Umbilical cord (tissue), 2 donors: Measurements from ENCODE around the gene PCDHGA3. TPM values are rescaled to one million over a fixed set of nuclear protein-coding genes. Genes with fewer than 3 reads are reported as not detected.
"Not testable (repeated sequence)": the region's sequence is repeated elsewhere in the genome, so short reads cannot be mapped to it uniquely, and the experiment has no call there.

Experiments
- DNase-seq: peaks from one replicate; pipeline ENCODE4 v3.0.0-alpha.2; 2015; ENCODE audit warnings: low spot score
- total RNA-seq: library from RNA; depleted of rRNA; stranded (reverse); fragments of >200 nt; gene quantifications from one replicate; pipeline ENCODE4 v1.2.3, GENCODE V29; 2014; ENCODE audit warnings: low replicate concordance; ENCODE audit not compliant: insufficient read depth

The PCDHGA3 gene
- total RNA-seq, 1 donor from 2014 or later, result 2.2 TPM

DNA sequence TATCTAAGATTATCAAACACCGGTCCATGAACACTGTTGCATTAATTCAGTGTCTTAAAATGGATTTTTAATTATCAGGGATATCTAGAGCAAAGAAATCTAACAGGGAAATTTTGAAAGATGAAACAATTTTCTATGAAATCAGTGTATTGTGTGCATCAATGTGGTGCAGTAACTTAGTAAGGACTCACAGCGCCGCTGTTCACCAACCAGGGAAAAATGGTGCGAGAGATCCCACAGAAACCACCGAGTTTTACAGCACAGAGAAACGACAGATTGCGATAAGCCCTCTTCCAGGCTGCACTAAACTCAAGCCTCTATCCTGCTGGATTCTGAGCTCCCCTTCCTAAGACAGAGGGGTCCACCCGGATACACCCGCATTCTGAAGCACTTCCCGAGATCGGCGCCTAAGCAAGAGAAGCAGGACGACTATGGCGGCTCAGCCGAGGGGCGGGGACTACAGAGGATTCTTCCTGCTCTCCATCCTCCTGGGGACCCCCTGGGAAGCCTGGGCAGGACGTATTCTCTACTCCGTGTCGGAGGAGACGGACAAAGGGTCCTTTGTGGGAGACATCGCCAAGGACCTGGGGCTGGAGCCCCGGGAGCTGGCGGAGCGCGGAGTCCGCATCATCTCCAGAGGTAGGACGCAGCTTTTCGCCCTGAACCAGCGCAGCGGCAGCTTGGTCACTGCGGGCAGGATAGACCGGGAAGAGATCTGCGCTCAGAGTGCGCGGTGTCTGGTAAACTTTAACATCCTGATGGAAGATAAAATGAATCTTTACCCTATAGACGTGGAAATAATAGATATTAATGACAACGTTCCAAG lies 39.1 kb downstream of the PCDHGA3 start, which contains the start of gene PCDHGA7:
Gene PCDHGA7 (plus strand): TSS at position 274 of the 826 bp plus-strand sequence. CDS start 158 bp downstream, at position 432.
- no peak for DNase-seq

- no peak for DNase-seq
Observed at GRCh38 chr5:141383345-141383744, 39.7 kb downstream of the PCDHGA3 start.

DNA sequence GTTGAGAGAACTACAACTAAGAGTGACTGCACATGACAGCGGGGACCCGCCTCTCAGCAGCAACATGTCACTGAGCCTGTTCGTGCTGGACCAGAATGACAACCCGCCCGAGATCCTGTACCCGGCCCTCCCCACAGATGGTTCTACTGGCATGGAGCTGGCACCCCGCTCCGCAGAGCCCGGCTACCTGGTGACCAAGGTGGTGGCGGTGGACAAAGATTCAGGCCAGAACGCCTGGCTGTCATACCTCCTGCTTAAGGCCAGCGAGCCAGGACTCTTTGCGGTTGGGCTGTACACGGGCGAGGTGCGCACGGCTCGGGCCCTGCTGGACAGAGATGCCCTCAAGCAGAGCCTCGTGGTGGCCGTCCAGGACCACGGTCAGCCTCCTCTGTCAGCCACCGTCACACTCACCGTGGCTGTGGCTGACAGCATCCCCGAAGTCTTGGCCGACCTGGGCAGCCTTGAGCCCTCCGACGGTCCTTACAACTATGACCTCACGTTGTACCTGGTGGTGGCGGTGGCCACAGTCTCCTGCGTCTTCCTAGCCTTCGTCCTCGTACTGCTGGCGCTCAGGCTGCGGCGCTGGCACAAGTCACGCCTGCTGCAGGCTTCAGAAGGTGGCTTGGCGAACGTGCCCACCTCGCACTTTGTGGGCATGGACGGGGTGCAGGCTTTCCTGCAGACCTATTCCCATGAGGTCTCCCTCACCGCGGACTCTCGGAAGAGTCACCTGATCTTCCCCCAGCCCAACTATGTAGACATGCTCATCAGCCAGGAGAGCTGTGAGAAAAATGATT lies 41.0 kb downstream of the PCDHGA3 start:
- DNase-seq, result no peak

- DNase-seq, result peak; percentile 6
Observed at GRCh38 chr5:141387557-141388311, 44.1 kb downstream of the PCDHGA3 start, which contains the start of gene PCDHGB4. TSS of gene PCDHGB4 (plus strand) at chr5:141387698. CDS start at chr5:141387885, 187 bp downstream.

DNA sequence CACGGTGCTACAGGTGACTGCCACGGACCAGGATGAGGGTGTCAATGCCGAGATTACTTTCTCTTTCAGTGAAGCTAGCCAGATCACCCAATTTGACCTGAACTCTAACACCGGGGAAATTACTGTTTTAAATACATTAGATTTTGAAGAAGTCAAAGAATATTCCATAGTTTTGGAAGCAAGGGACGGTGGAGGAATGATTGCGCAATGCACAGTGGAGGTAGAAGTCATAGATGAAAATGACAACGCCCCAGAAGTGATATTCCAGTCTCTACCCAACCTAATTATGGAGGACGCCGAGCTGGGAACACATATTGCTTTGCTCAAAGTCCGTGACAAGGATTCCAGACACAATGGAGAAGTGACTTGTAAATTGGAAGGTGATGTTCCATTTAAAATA lies 45.0 kb downstream of the PCDHGA3 start:
- DNase-seq, result no peak

DNA sequence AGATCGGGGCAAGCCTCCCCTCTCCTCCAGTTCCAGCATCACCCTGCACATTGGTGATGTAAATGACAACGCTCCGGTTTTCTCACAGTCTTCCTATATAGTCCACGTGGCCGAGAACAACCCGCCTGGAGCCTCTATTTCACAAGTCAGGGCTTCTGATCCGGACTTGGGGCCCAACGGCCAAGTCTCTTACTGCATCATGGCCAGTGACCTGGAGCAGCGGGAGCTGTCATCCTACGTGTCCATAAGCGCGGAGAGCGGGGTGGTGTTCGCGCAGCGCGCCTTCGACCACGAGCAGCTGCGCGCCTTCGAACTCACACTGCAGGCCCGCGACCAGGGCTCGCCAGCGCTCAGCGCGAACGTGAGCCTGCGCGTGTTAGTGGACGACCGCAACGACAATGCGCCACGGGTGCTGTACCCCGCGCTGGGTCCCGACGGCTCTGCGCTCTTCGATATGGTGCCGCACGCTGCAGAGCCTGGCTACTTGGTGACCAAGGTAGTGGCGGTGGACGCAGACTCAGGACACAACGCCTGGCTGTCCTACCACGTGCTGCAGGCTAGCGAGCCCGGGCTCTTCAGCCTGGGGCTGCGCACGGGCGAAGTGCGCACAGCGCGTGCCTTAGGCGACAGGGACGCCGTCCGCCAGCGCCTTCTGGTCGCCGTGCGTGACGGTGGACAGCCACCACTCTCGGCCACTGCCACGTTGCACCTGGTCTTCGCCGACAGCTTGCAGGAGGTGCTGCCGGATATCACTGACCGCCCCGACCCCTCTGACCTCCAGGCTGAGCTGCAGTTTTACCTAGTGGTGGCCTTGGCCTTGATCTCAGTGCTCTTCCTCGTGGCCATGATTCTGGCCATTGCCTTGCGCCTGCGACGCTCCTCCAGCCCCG lies 45.8 kb downstream of the PCDHGA3 start:
- DNase-seq, result no peak

- DNase-seq, result no peak
Observed at GRCh38 chr5:141392429-141393198, 49.0 kb downstream of the PCDHGA3 start, which contains the start of gene PCDHGA8. TSS of gene PCDHGA8 (plus strand) at chr5:141392633. CDS start at chr5:141392814, 181 bp downstream.

GRCh38 chr5:141393267-141393666 lies 49.6 kb downstream of the PCDHGA3 start:
- no peak for DNase-seq

DNA sequence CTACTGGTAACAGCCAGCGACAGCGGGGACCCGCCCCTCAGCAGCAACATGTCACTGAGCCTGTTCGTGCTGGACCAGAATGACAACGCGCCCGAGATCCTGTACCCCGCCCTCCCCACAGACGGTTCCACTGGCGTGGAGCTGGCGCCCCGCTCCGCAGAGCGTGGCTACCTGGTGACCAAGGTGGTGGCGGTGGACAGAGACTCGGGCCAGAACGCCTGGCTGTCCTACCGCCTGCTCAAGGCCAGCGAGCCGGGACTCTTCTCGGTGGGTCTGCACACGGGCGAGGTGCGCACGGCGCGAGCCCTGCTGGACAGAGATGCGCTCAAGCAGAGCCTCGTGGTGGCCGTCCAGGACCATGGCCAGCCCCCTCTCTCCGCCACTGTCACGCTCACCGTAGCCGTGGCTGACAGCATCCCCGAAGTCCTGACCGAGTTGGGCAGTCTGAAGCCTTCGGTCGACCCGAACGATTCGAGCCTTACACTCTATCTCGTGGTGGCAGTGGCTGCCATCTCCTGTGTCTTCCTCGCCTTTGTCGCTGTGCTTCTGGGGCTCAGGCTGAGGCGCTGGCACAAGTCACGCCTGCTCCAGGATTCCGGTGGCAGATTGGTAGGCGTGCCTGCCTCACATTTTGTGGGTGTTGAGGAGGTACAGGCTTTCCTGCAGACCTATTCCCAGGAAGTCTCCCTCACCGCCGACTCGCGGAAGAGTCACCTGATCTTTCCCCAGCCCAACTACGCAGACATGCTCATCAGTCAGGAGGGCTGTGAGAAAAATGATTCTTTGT lies 51.0 kb downstream of the PCDHGA3 start:
- not testable (repeated sequence) for DNase-seq

Other genes starting within 250 kb of the PCDHGA3 start
- 6.5 TPM for gene PCDHB2, start 249.2 kb upstream of the PCDHGA3 start, total RNA-seq
- 0.72 TPM for gene PCDHB3, start 243.4 kb upstream of the PCDHGA3 start, total RNA-seq
- gene PCDHB4, start 222.0 kb upstream of the PCDHGA3 start, total RNA-seq, result 2.9 TPM
- 11.6 TPM for gene PCDHB5, start 208.6 kb upstream of the PCDHGA3 start, total RNA-seq
- gene PCDHB6, start 193.8 kb upstream of the PCDHGA3 start, total RNA-seq, result 1.9 TPM
- 3.6 TPM for gene PCDHB7, start 171.2 kb upstream of the PCDHGA3 start, total RNA-seq
- 0.72 TPM for gene PCDHB8, start 166.0 kb upstream of the PCDHGA3 start, total RNA-seq
- 4.1 TPM for gene PCDHB16, start 161.4 kb upstream of the PCDHGA3 start, total RNA-seq
- gene PCDHB9, start 156.7 kb upstream of the PCDHGA3 start, total RNA-seq, result 1.9 TPM
- 5.5 TPM for gene PCDHB10, start 151.5 kb upstream of the PCDHGA3 start, total RNA-seq
- gene PCDHB11, start 144.2 kb upstream of the PCDHGA3 start, total RNA-seq, result 5.1 TPM
- gene PCDHB12, start 135.1 kb upstream of the PCDHGA3 start, total RNA-seq, result 2.9 TPM
- gene PCDHB13, start 129.9 kb upstream of the PCDHGA3 start, total RNA-seq, result 1.7 TPM
- gene PCDHB14, start 120.5 kb upstream of the PCDHGA3 start, total RNA-seq, result 12.3 TPM
- gene PCDHB15, start 98.4 kb upstream of the PCDHGA3 start, total RNA-seq, result 3.4 TPM
- gene SLC25A2, start 39.8 kb upstream of the PCDHGA3 start, total RNA-seq, result 1.9 TPM
- gene TAF7, start 23.0 kb upstream of the PCDHGA3 start, total RNA-seq, result 58.7 TPM
- 0.96 TPM for gene PCDHGA1, start 13.3 kb upstream of the PCDHGA3 start, total RNA-seq
- 4.6 TPM for gene PCDHGA2, start 5.1 kb upstream of the PCDHGA3 start, total RNA-seq
- 1.7 TPM for gene PCDHGB1, start 6.3 kb downstream of the PCDHGA3 start, total RNA-seq
- gene PCDHGA4, start 11.2 kb downstream of the PCDHGA3 start, total RNA-seq, result 6.0 TPM
- 4.6 TPM for gene PCDHGB2, start 16.2 kb downstream of the PCDHGA3 start, total RNA-seq
- 1.9 TPM for gene PCDHGA5, start 20.3 kb downstream of the PCDHGA3 start, total RNA-seq
- gene PCDHGB3, start 26.4 kb downstream of the PCDHGA3 start, total RNA-seq, result 11.8 TPM
- gene PCDHGA6, start 30.1 kb downstream of the PCDHGA3 start, total RNA-seq, result 7.2 TPM
- 7.0 TPM for gene PCDHGA7, start 38.9 kb downstream of the PCDHGA3 start, total RNA-seq
- 18.3 TPM for gene PCDHGB4, start 43.9 kb downstream of the PCDHGA3 start, total RNA-seq
- 3.9 TPM for gene PCDHGA8, start 48.8 kb downstream of the PCDHGA3 start, total RNA-seq
- 15.4 TPM for gene PCDHGB5, start 54.1 kb downstream of the PCDHGA3 start, total RNA-seq
- gene PCDHGA9, start 58.9 kb downstream of the PCDHGA3 start, total RNA-seq, result 11.1 TPM
- gene PCDHGB6, start 64.2 kb downstream of the PCDHGA3 start, total RNA-seq, result 9.1 TPM
- 10.8 TPM for gene PCDHGA10, start 69.2 kb downstream of the PCDHGA3 start, total RNA-seq
- 13.2 TPM for gene PCDHGB7, start 73.8 kb downstream of the PCDHGA3 start, total RNA-seq
- gene PCDHGA11, start 77.2 kb downstream of the PCDHGA3 start, total RNA-seq, result 7.9 TPM
- 14.4 TPM for gene PCDHGA12, start 86.7 kb downstream of the PCDHGA3 start, total RNA-seq
- gene PCDHGC3, start 132.1 kb downstream of the PCDHGA3 start, total RNA-seq, result 42.9 TPM
- 4.8 TPM for gene PCDHGC4, start 141.2 kb downstream of the PCDHGA3 start, total RNA-seq
- gene PCDHGC5, start 145.3 kb downstream of the PCDHGA3 start, total RNA-seq, result 8.2 TPM